Measurements from ENCODE around the gene ZNF236. TPM values are rescaled to one million over a fixed set of nuclear protein-coding genes. Genes with fewer than 3 reads are reported as not detected.
"Not testable (repeated sequence)": the region's sequence is repeated elsewhere in the genome, so short reads cannot be mapped to it uniquely, and the experiment has no call there.

The ZNF236 gene
- 31.0 TPM for total RNA-seq

DNA sequence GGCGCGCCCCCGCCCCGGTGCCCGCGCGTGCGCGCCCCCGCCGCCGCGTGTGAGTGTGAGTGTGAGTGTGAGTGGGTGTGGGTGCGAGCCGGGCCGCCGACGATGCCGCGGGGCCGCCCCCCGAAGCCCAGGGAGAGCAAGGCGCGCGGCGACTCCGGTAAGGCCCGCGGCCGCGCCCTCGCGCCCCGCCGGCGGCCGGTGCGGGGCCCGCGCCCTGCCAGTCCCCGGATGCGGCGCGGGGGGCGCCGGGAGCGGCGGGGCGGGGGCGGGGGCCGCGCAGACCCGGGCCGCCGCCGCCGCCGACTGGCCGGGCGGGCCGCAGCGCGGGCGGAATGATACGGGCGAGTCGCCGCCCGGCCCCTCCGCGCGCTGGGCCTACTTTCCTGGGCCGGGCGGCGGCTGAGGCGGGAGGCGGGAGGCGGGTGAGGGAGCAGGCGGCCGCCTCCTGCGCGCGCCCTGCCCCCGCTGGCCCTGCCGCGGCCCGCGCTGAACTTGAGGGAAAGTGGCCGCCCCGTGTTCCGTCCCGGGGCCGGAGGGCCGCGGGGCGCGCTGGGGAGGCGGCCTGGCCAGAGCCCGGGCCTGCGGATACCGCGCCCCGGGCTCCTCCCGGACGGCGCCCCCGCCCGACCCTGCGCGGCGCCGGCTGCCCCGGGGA is at the start of gene ZNF236:
Gene ZNF236 (plus strand): TSS at position 52 of the 655 bp plus-strand sequence. CDS start 51 bp downstream, at position 103.
- FAIRE-seq (no peak), DNase-seq (ENCODE audit: low spot score in 2 of 2) (peak; percentile 85 to 90)

GRCh38 chr18:76772665-76773064 is 49.7 kb upstream of the ZNF236 start:
- FAIRE-seq (no peak), DNase-seq (ENCODE audit: low spot score in 2 of 2) (no peak)

- not testable (repeated sequence) for DNase-seq (ENCODE audit: low spot score in 2 of 2); FAIRE-seq
Measured at GRCh38 chr18:76777036-76777435, 45.3 kb upstream of the ZNF236 start.

DNA sequence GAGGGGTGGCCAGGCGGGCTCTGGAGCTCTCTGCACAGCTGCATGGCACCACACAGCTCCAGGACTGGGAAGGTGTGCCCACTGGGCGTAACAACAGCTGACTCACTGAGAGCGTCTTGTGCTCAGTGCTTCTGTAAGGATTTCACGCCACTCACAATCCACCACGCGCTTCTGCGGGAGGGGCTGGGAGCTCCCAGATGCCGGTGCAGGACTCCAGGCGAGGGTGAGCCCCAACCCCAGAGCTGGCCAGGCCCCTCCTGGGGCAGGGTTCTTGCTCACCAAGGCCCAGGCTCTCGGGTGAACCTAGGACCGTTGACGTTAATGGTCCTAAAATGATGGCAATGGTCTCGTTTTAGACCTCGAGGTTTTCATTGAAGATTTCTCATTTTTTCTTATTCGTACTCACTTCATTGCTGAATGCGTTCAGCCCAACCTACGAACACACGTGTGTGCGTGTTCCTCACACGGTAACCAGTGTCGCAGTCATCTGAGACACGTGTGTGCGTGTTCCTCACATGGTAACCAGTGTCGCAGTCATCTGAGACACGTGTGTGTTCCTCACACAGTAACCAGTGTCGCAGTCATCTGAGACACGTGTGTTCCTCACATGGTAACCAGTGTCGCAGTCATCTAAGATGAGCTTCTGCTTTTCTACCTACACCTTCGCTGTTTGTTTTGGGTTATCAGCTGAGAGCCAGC is 38.4 kb upstream of the ZNF236 start:
- DNase-seq (ENCODE audit: low spot score in 2 of 2) (no peak), FAIRE-seq (no peak)

DNA sequence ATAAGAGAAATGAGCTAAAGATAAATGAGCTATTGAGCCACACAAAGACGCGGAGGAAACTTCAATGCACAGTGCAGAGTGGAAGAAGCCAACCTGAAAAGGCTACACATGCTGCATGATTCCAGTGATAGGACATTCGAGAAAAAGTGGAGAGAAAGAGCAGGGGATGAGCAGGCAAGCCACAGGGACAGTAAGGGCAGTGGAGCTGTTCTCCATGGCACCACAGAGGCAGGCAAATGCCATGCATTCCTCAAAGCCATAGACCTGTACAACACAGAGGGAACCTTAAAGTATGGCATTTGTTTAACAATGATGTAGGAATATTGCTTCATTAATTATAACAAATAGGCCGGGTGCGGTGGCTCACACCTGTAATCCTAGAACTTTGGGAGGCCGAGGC is 36.5 kb upstream of the ZNF236 start:
- DNase-seq (ENCODE audit: low spot score in 2 of 2): no peak
- no peak for FAIRE-seq

- FAIRE-seq: no peak
- DNase-seq (ENCODE audit: low spot score in 2 of 2): no peak
Measured at GRCh38 chr18:76788571-76789317, 33.6 kb upstream of the ZNF236 start.

DNA sequence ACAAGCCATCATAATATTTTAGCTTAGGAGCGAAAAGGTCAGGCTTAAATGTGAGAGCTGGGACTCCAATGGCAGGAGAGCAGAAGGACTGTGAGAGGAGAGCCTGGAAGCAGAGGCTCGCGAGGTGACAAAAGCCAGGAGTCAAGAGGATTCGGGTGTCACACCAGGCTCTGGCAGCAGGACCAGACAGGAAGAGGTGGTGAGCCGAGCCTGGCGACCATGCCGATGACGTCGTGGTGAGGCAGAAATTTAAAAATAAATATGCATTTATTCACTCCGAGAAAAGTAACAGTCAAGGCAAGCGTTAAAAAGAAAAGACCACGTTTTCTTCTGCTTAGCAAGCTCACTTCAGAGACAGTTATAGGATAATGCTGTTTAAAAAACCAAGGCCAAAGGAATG is 31.3 kb upstream of the ZNF236 start:
- DNase-seq (ENCODE audit: low spot score in 2 of 2) (no peak), FAIRE-seq (no peak)

- FAIRE-seq (no peak), DNase-seq (ENCODE audit: low spot score in 2 of 2) (no peak)
Measured at GRCh38 chr18:76791642-76792041, 30.7 kb upstream of the ZNF236 start.

- no peak for FAIRE-seq
- DNase-seq (ENCODE audit: low spot score in 2 of 2): no peak
Measured at GRCh38 chr18:76794326-76794725, 28.0 kb upstream of the ZNF236 start.

DNA sequence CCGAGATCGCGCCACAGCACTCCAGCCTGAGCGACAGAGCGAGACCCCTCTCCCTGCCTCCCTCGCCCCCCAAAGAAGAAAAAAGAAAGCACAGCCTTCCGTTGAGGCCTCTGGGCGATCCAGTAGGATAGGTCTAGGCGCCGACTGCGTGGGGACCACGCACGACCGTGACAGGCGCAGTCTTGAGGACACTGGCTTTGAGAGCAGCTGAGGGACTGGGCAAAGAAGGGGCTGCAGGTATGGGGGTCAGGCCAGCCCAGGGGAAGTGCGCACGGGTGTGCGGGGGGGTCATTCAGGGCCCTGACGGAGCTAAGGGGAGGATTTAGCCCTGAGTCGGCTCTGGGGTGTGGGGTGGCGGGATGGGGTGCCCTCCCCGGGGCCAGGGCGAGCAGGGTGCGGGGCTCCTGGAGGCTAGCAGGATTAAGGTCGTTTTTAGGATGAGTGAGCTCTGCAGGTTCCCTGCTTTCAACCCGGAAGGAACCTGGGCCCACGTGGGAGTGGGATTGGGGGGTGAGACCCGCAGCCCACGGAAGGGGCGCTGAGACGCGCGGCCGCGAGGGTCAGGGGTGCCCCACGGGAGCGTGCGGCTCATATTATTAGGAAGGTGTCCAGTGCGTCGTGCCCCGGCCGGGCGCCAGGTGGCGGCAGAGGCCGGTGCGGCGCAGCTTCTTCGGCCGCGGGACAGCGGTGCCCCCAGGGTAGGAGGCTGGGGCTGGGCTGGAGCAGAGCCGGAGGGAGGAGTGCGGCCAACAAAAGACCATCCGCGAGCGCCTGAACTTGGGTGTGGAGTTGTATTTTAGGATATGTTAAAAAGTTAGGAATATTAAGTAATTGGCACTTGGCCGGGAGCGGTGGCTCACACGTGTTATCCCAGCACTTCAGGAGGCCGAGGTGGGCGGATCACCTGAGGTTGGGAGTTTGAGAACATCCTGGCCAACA is 20.5 kb upstream of the ZNF236 start:
- FAIRE-seq (no peak), DNase-seq (ENCODE audit: low spot score in 2 of 2) (peak; percentile 61 to 81)

GRCh38 chr18:76803413-76803812 is 18.9 kb upstream of the ZNF236 start:
- FAIRE-seq: no peak

GRCh38 chr18:76803814-76804213 is 18.5 kb upstream of the ZNF236 start:
- DNase-seq (ENCODE audit: low spot score in 2 of 2): peak; percentile 46 to 67
- no peak for FAIRE-seq

More at GRCh38 chr18:76803413-76803812, 18.9 kb upstream of the ZNF236 start:
- no peak for DNase-seq (ENCODE audit: low spot score in 2 of 2)

- DNase-seq (ENCODE audit: low spot score in 2 of 2) (no peak), FAIRE-seq (no peak)
Measured at GRCh38 chr18:76805221-76805620, 17.1 kb upstream of the ZNF236 start.

GRCh38 chr18:76806301-76806700 is 16.1 kb upstream of the ZNF236 start:
- FAIRE-seq: no peak

DNA sequence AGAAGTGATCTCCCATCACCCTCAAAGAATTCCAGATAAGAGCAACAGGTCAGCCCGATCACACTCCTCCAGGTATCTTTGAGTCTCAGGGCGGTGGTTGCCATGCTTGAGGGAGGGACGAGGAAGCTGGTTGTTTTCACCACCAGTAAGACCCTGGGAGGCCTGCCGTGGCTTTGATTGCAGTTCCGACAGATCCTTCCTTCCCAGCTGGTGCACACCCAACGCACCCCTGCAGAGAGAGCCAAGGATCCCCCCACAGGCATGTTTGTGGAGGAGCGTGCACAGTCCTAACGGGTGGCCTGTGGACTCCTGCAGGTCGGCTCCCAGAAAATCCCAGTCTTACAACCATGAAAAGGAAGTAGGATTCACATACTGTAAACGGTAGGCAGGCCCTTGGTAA is 13.8 kb upstream of the ZNF236 start:
- FAIRE-seq (no peak), DNase-seq (ENCODE audit: low spot score in 2 of 2) (no peak)

More at GRCh38 chr18:76806301-76806700, 16.1 kb upstream of the ZNF236 start:
- no peak for DNase-seq (ENCODE audit: low spot score in 2 of 2)

DNA sequence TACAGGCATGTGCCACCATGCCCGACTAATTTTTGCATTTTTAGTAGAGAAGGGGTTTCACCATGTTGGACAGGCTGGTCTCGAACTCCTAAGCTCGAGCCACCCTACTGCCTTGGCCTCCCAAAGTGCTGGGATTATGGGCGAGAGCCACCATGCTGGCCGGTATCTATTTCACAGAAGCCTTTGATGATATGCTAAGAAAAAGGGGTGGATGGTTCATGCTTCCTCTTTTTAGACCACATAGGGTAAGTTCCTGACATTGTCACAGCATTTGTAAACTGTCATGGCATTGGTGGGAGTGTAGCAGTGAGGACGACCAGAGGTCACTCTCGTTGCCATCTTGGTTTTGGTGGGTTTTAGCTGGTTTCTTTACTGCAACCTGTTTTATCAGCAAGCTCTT is 10.8 kb upstream of the ZNF236 start:
- FAIRE-seq; DNase-seq (ENCODE audit: low spot score in 2 of 2): not testable (repeated sequence)

DNA sequence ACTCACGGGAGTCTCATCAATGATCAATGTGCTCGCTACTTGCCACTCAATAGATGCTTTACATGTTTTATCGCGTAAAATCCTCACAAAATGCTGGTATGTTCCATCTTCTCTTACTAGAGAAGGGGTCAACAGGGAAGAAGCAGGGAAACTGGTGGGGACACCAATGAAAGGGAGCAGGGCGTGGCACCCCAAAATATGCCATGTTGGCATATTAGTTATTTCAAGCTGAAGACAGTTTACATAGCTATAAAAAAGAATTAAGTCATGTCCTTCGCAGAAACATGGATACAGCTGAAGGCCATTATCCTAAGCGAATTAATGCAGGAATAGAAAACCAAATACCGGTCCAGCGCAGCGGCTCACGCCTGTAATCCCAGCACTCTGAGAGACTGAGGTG is 8.1 kb upstream of the ZNF236 start:
- DNase-seq (ENCODE audit: low spot score in 2 of 2) (no peak), FAIRE-seq (no peak)

- FAIRE-seq (no peak), DNase-seq (ENCODE audit: low spot score in 2 of 2) (no peak)
Measured at GRCh38 chr18:76816127-76816526, 6.2 kb upstream of the ZNF236 start.

GRCh38 chr18:76817888-76818611 is 4.3 kb upstream of the ZNF236 start:
- no peak for DNase-seq (ENCODE audit: low spot score in 2 of 2)
- FAIRE-seq: no peak
